ENCODE results near the gene RPL10A. TPM values are rescaled to one million over a fixed set of nuclear protein-coding genes. Genes with fewer than 3 reads are reported as not detected.

RPL10A gene
- total and polyA plus RNA-seq, 8 donors: 858 to 2,634 (median 2,475) TPM

GRCh38 chr6:35492974-35493284 is 24.7 kb downstream of the RPL10A start:
- no peaks in the 10 kb centered on the region for H3K9me3 ChIP-seq
- H3K27me3 ChIP-seq: peaks cover 0 to 63% of the 10 kb centered on the region in 2 donors
- TF ChIP-seq CTCF (IDR thresholded peaks at IDR 0.05): no peak
- ATAC-seq: no peak
- DNase-seq: no peak
- H3K4me1 ChIP-seq: peaks cover 13 to 77% of the 10 kb centered on the region in 2 donors
- no peak overlapping the region for H3K4me3 ChIP-seq
- no peaks in the 10 kb centered on the region for H3K36me3 ChIP-seq
- intact Hi-C loops (cut with DNase I): no loop called here
- H3K27ac ChIP-seq: no peak overlapping the region

DNA sequence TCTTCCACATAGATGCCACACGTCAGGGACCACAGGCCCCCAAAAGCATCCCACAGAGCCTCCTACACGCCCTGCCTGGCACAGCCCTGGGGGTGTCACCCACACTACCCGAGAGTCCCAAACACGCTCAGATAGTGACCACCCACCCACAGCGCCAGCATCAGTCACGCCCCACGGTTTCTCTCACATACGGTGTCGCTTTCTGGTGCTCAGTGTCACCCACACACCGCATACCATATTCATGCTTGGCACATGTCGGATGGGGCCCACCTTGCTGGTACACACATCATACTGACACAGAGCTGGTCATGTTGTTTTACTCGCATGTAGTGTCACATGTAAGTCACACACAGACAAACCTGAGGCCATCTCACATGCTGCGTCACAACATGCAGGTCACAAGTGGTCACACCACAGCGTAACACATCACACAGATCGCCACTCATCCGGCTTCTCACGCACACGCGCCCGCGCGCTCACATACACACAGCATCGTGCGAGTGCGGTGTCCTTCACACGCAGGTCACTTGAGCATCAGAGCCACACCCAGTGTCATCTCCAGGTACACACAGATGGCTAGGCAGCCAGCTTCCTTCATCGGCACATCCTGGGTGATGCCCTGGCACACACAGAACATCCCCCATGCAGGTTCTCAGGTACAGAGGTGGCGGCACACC is 25.2 kb downstream of the RPL10A start:
- no peaks in the 10 kb centered on the region for H3K9me3 ChIP-seq
- H3K27me3 ChIP-seq: peaks cover 0 to 68% of the 10 kb centered on the region in 2 donors
- ATAC-seq (no peak), DNase-seq (no peak)
- intact Hi-C loops (cut with DNase I): no loop called here
- peaks cover 16 to 77% of the 10 kb centered on the region in 2 donors for H3K4me1 ChIP-seq
- no peak overlapping the region for H3K4me3 ChIP-seq
- H3K36me3 ChIP-seq: no peaks in the 10 kb centered on the region
- no peak overlapping the region for H3K27ac ChIP-seq
- TF ChIP-seq CTCF (IDR thresholded peaks at IDR 0.05): no peak

GRCh38 chr6:35494161-35494563 is 26.0 kb downstream of the RPL10A start:
- DNase-seq: no peak
- H3K4me3 ChIP-seq: no peak overlapping the region

GRCh38 chr6:35495258-35496035 is 27.2 kb downstream of the RPL10A start:
- peak overlapping the region; percentile 63 to 75 for H3K27ac ChIP-seq
- peaks cover 0 to 81% of the 10 kb centered on the region in 2 donors for H3K27me3 ChIP-seq
- DNase-seq: no peak
- H3K36me3 ChIP-seq: no peaks in the 10 kb centered on the region
- no peak for TF ChIP-seq CTCF (IDR thresholded peaks at IDR 0.05)
- intact Hi-C loops (cut with DNase I): no loop called here
- no peaks in the 10 kb centered on the region for H3K9me3 ChIP-seq
- H3K4me3 ChIP-seq: peak overlapping the region; percentile 59 to 72
- no peak for ATAC-seq
- H3K4me1 ChIP-seq: peaks cover 16 to 63% of the 10 kb centered on the region in 2 donors

More at GRCh38 chr6:35494161-35494563, 26.0 kb downstream of the RPL10A start:
- H3K27ac ChIP-seq: no peak overlapping the region
- H3K36me3 ChIP-seq: no peaks in the 10 kb centered on the region
- H3K27me3 ChIP-seq: peaks cover 0 to 75% of the 10 kb centered on the region in 2 donors
- TF ChIP-seq CTCF (IDR thresholded peaks at IDR 0.05): no peak
- intact Hi-C loops (cut with DNase I): no loop called here
- ATAC-seq: no peak
- no peaks in the 10 kb centered on the region for H3K9me3 ChIP-seq
- peaks cover 16 to 74% of the 10 kb centered on the region in 2 donors for H3K4me1 ChIP-seq

All from left lung (tissue), 10 donors.